Stimulated activated CD8-positive, alpha-beta memory T cell treated with anti-CD3 and anti-CD28 coated beads, Interleukin-15, amount 100 ng/mL, for 4 hours (primary cell): ENCODE data around the gene L2HGDH.
A peak's percentile ranks its signal among the peaks of the same experiment; 100 is the strongest.
"Not testable (repeated sequence)": the region's sequence is repeated elsewhere in the genome, so short reads cannot be mapped to it uniquely, and the experiment has no call there.

Source experiments
- DNase-seq, 2 donors: peaks; one replicate each; pipeline ENCODE4 v3.0.0-alpha.2; 2020; ENCODE audit warnings: low read depth in 2 of 2

The L2HGDH gene

GRCh38 chr14:50339178-50339804 is 27.3 kb upstream of the L2HGDH start:
- no peak for DNase-seq

DNA sequence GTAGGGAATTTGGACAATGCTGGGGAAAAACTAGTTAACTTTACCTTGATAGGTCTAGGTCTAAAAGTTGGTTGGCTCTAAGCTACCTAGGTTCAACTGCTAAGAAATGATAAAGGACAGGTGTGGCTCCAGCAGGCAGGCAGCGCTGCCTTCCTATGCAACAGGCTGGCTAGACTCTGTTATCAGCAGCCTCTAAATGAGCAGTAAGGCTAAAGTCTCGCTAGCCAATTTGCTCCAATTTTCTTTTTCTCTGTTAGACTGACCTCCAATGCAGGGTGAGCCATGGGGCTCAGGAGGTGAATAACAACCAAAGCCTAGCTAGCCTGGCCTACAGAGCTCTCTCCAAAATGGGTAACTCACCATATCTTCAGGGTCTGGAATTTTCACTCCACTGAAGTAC is 26.6 kb upstream of the L2HGDH start:
- no peak for DNase-seq

DNA sequence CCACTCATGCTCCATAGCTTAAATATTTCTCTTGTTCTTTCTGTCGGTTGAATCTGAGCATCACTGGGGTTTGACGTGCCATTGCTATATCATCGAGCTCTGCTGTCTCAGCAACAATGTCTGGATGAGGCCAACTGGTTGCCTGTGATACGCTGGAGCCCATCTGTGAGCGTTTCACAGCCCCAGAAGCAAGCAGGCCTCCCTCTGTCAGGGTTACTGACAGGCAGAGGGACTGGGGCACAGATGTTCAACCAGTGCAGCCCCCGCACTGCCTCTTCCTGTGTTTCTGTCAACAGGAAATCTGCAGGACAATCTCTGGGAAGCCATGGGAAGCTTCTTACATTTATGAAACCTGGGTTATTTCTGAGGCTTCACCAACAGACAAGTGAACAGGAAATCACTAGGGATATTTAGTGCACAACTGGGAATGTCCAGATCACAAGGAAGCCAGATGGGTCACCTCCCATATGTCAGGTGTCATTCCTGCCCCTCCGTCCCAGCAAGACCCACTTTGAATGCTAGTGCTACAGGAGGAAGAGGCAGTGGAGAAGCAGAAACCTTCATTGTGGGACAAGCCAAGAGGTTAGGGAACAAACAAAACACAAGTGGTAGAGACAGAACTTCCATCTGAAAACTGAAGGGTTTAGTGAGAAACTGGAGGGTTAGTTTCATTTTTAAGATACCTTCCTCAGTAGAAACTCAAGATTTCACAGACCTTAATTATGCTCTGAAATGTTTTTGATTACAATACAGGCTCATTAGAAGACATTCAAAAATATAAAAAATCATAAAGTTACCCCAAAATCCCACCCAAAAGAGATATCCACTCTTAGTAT is 24.2 kb upstream of the L2HGDH start:
- no peak for DNase-seq

DNA sequence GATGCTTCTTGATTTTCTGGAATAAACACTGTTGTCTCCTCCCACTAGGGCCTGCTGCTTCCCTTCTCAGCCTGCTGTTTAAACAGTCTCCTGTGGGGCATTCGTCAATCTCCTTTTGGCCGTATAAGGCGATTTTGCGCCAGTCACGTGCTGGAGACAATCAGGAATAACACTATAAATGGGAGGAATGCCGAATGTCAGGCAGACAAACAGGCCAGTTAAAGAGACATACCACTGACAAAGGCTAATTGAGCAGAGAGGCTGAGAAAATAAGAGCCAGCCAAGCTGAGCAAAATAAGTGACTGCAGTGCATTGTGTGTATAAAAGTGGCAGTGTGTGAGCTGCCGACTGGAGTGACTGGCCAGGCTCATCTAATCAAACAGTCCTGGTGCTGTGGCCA is 23.4 kb upstream of the L2HGDH start:
- DNase-seq: no peak

GRCh38 chr14:50334211-50334610 is 22.2 kb upstream of the L2HGDH start:
- DNase-seq: no peak

GRCh38 chr14:50333014-50333509 is 21.0 kb upstream of the L2HGDH start:
- no peak for DNase-seq

DNA sequence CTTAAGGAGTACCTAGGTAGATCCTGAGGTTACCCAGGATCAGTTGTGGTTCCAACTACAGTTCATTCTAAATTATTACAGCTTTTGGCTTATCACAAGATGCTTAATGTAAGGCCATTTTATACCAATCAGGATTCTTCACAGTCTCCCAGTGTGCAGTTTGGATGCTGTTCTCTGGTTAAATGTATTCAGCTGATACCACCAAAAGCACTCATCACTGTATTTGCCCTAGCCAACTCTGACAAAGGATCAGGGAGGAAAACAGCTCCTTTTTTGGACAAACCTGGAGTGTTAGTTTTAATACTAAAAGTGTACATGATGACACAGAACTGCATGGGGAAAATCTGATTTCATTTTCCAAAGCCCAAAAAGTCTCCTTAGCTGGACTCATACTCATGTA is 19.6 kb upstream of the L2HGDH start:
- no peak for DNase-seq

GRCh38 chr14:50321009-50321660 is 9.1 kb upstream of the L2HGDH start:
- DNase-seq: peak; percentile 28 to 55

DNA sequence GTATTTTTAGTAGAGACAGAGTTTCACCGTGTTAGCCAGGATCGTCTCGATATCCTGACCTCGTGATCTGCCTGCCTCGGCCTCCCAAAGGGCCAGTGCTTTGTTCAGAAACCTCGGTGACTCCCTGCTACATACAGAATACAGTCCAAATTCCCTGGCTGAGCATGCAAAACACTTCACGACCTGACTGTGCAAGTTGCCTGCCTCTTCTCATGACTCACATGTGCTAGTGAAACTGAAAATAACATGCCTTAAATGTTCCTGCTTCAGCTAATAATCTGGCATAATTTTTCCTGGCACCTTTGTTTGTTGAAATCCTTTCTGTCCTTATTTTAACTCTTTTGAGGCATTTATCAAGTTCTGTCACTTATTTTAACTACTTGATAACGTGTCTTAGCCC is 8.3 kb upstream of the L2HGDH start:
- DNase-seq: no peak

DNA sequence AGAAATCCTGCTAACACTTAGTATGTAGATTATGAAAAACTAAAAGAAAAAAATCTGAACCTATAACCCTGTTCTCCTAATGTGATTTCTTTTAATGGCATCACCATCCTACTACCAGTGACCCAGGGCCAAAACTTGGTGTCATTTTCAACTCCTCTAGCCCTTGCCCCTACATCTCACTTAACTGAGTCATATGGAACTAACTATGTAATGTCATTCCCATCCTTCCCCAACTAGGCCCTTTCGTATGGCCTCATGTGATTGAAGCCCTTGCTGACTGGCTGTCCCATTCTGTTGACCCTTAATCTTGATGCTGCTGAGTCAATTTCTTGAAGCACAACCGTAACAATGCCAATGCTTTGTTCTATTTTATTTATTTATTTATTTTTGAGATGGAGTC is 7.7 kb upstream of the L2HGDH start:
- no peak for DNase-seq

- DNase-seq: no peak
Observed at GRCh38 chr14:50319293-50319692, 7.3 kb upstream of the L2HGDH start.

DNA sequence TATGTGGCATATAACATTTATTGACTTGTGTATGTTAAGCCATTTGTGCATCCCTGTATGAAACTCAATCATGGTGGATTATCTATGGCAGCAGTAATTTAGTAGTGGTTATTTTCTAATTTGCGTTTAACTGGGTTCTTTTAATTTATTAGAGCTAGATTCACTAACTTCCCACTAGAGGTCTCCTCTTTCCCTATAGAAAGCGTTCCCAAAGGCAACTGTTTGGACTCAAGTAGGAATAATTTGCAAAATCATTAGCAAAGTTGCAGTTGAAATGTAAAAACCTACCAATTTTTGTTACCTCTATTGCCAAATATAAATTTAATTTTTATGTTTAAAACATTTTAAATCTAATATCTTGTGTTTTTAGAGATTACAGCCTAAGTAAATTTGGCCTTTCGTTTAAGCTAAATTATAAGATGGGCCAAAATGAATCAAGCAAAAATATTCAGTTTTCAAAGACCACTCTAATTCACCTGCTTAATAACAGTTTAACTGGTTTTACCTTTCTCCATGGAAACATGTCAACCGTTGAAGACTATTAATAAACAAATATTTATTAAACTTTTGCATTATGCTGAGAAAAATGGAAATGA is 6.1 kb upstream of the L2HGDH start:
- no peak for DNase-seq

DNA sequence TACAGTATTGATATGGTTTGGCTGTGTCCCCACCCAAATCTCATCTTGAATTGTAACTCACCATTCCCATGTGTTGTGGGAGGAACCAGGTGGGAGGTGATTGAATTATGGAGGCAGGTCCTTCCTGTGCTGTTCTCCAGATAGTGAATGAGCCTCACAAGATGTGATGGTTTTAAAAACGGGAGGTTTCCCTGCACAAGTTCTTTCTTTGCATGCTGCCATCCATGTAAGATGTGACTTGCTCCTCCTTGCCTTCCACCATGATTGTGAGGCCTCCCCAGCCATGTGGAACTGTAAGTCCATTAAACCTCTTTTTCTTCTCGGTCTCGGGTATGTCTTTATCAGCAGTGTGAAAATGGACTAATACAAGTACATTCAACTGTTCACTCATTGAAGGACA is 2.1 kb upstream of the L2HGDH start:
- not testable (repeated sequence) for DNase-seq

DNA sequence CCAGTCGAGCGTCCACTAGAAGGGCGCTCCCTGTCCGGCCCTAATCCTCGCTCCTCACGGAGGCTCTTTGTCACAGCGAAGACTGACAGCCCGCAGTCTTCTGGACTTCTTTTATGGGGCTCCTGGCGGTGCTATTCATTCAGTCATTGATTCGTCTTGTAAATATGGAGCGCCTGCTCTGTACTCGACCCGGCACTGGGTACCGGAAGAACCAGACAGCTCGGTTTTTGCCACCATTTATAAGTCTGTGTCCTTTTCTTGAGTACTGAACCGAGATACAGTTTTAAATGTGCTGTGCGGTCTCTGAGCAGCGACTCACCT is 665 bp upstream of the L2HGDH start:
- DNase-seq: no peak

GRCh38 chr14:50311337-50311971 is 575 bp downstream of the L2HGDH start:
- DNase-seq: no peak

GRCh38 chr14:50310445-50310844 is 1.6 kb downstream of the L2HGDH start:
- DNase-seq: no peak

- DNase-seq: no peak
Observed at GRCh38 chr14:50308363-50308915, 3.6 kb downstream of the L2HGDH start.

GRCh38 chr14:50303744-50304471 is 8.1 kb downstream of the L2HGDH start:
- no peak for DNase-seq

DNA sequence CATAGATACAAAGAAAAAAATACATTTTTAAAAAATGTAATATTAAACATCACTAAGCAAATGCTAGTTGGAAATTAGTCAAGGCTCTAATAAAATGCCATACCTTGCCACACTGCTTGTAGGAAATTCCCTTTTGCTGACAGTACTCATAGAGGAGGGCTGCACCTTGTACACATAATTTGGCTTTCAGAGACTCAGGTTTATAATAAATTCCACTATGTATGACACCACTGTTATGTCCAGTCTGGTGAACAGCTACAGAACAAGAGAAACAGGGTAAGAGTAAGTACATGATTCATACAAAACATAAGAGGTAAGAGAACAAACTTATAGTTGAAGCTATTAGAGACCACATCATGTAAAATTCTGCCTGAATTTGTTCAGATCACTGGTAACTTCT is 10.1 kb downstream of the L2HGDH start:
- no peak for DNase-seq

- no peak for DNase-seq
Observed at GRCh38 chr14:50299585-50299984, 12.4 kb downstream of the L2HGDH start.

DNA sequence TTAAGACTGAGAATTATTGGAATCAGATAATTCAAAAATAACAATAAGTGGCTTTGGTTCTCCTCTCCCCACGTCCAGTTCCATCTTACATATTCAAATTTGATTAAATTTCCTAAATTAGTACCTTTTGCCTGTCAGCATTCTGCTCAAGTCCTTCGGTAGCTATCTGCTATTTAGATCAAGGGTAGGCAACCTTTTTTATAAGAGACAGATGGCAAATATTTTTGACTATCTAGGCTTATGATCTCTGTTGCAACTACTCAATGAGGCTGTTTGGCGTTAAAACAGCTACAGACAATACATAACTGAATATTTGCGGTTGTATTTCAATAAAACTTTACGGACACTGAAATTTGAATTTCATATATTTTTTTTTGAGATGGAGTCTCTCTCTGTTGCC is 21.7 kb downstream of the L2HGDH start:
- DNase-seq: no peak
